HCT116 (cell line): ENCODE data around the gene GTPBP2.
A peak's percentile ranks its signal among the peaks of the same experiment; 100 is the strongest.

Experiments used
- SRF ChIP-seq: IDR thresholded peaks from 2 replicates; pipeline ENCODE4 v1.6.1; 2012; ENCODE audit warnings: low read depth
- TF ChIP-seq, protein P1 (sequence below): IDR thresholded peaks from 2 replicates; pipeline ENCODE4 v1.6.1; 2012
- TF ChIP-seq, protein P2 (sequence below), 3 experiments: fragments of 200-600 bp in 1 of 3; sonication (generic) in 1 of 3; IDR thresholded peaks in 2 of 3; conservative IDR thresholded peaks in 1 of 3; 2 replicates each; pipeline ENCODE4 v1.5.1; 2012 to 2017; ENCODE audit warnings: low read depth in 2 of 3, low read length in 2 of 3, antibody characterized with exemption in 1 of 3, borderline replicate concordance in 1 of 3, control low read depth in 1 of 3, mild to moderate bottlenecking in 1 of 3, mixed read lengths in 1 of 3, mixed run types in 1 of 3, moderate library complexity in 1 of 3; ENCODE audit not compliant: insufficient read depth in 1 of 3

DNA sequence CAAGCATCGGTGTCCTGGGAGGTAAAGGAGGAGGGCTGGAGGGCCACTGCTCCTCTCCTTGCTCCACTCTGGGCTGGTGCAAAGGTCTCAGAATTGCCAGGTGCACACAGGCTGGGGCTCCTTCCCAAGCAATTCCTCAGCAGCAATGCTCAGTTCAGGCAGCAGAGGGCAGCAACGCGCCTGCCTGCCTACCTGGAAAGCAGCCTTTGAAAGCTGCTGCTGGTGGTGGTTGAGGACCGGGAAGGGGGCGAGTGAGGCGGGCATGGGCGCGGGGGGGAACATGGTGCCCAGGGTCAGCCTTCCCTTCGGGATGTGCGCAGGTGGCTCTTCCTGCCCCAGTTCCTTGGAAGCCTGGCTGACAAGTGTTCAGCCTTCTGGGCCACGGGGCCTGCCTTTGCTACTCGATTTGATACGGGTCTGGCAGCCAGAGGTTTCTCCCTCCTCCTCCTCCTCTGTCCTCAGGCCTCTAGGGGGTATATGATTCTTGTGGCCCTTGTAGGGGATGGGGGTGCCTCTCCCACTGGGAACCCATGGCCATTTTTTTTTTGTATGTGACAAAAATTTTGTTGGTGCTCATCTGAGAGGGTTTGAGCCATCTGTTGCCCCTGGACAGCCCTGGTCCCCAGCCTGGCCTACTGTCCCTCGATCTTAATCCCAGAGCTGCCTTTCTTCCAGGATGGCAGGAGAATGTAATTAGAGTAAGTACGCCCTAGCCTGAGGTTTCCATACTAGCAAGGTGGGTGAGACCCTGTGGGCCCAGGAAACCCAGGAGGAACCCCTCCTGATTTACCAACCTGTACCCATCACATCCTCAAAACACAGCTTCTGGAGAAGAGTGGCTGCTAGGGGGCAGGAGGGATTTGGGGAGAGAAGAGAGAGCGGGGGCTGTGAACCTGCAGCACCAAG is 38.4 kb upstream of the GTPBP2 start:
- TF ChIP-seq, protein P1, sequence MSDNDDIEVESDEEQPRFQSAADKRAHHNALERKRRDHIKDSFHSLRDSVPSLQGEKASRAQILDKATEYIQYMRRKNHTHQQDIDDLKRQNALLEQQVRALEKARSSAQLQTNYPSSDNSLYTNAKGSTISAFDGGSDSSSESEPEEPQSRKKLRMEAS = no peak; the same call in 1 of the 2 replicates
- TF ChIP-seq, protein P2, sequence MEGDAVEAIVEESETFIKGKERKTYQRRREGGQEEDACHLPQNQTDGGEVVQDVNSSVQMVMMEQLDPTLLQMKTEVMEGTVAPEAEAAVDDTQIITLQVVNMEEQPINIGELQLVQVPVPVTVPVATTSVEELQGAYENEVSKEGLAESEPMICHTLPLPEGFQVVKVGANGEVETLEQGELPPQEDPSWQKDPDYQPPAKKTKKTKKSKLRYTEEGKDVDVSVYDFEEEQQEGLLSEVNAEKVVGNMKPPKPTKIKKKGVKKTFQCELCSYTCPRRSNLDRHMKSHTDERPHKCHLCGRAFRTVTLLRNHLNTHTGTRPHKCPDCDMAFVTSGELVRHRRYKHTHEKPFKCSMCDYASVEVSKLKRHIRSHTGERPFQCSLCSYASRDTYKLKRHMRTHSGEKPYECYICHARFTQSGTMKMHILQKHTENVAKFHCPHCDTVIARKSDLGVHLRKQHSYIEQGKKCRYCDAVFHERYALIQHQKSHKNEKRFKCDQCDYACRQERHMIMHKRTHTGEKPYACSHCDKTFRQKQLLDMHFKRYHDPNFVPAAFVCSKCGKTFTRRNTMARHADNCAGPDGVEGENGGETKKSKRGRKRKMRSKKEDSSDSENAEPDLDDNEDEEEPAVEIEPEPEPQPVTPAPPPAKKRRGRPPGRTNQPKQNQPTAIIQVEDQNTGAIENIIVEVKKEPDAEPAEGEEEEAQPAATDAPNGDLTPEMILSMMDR (IDR thresholded peaks at IDR 0.05 in 2 of 3, conservative IDR thresholded peaks at IDR 0.05 in 1 of 3; ENCODE audit: borderline replicate concordance in 1 of 3, insufficient read depth in 1 of 3, low read depth in 2 of 3, low read length in 2 of 3) = peak; percentile 89 to 97 (median 94)
- no peak for TF ChIP-seq SRF
